ENCODE results near the gene ZCCHC14. TPM values are rescaled to one million over a fixed set of nuclear protein-coding genes. Genes with fewer than 3 reads are reported as not detected.

The ZCCHC14 gene
- total RNA-seq, 2 experiments from 2014 or later, result 16.4 to 18.3 TPM

DNA sequence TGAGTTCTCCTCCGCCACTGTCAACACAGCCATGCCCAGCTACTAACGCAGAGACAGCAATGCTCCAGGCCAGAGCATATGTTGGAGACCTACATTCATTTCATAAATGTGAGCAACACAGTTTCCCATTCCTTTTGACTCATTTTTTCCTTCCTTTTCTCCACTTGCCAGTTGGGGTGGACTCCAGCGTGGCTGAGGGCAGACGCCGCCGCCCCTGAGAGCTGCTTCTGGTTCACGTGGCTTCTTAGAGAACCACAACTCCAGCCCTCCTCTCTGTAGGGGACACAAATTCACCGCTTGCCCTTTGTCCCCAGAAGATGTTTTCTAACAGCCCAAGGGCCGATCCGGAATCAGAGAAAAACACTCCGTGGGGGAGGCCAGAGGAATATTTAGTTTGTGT lies 45.8 kb upstream of the ZCCHC14 start:
- CTCF ChIA-PET, result no interaction called here
- ATAC-seq (ENCODE audit: poor library complexity), result no peak

DNA sequence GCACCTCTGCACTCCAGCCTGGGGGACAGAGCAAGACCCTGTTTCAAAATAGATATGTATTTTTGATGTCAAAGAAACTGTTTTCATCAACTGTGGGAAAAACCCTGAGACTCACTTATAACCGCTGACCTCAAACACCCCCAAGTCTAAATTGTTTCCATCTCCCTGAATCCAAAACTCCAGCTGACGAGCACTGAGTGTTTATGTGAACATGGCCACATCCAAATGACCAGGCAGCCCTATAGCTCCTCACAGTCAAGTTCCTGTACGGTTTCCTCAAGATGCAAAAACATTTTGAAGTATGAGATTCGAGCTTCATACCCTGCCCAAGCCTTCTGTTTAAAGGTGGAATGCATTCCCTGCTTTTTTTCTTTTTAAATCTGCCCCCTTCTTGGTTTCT lies 45.3 kb upstream of the ZCCHC14 start:
- H3K36me3 Mint-ChIP-seq (ENCODE audit: low read depth), result no peaks in the 10 kb centered on the region
- H3K4me1 Mint-ChIP-seq (ENCODE audit: low read depth), result no peaks in the 10 kb centered on the region
- H3K27me3 Mint-ChIP-seq, result peaks cover 58% of the 10 kb centered on the region
- TF ChIP-seq, protein P1, sequence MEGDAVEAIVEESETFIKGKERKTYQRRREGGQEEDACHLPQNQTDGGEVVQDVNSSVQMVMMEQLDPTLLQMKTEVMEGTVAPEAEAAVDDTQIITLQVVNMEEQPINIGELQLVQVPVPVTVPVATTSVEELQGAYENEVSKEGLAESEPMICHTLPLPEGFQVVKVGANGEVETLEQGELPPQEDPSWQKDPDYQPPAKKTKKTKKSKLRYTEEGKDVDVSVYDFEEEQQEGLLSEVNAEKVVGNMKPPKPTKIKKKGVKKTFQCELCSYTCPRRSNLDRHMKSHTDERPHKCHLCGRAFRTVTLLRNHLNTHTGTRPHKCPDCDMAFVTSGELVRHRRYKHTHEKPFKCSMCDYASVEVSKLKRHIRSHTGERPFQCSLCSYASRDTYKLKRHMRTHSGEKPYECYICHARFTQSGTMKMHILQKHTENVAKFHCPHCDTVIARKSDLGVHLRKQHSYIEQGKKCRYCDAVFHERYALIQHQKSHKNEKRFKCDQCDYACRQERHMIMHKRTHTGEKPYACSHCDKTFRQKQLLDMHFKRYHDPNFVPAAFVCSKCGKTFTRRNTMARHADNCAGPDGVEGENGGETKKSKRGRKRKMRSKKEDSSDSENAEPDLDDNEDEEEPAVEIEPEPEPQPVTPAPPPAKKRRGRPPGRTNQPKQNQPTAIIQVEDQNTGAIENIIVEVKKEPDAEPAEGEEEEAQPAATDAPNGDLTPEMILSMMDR (IDR thresholded peaks at IDR 0.05), result no peak
- Histone ChIP-seq H3K36me3 (ENCODE audit: insufficient read depth, low read length) (no peaks in the 10 kb centered on the region), H3K9me3 (ENCODE audit: control insufficient read depth in 1 of 2, insufficient read depth in 1 of 2, low read length in 2 of 2) (peaks cover 6 to 12% of the 10 kb centered on the region in 2 experiments), H3K4me3 (ENCODE audit: low read length) (no peak overlapping the region), H3K27me3 (ENCODE audit: control insufficient read depth in 1 of 2, insufficient read depth in 2 of 2, low read length in 2 of 2) (peaks cover 0 to 13% of the 10 kb centered on the region in 2 experiments), H3K27ac (ENCODE audit: low read depth in 1 of 2, low read length in 2 of 2) (no peak overlapping the region), H3K4me1 (ENCODE audit: insufficient read depth, low read length) (no peaks in the 10 kb centered on the region)
- ChIA-PET POLR2A (no interaction called here), CTCF (no interaction called here)
- DNase-seq (no peak), ATAC-seq (ENCODE audit: poor library complexity) (no peak)
- no peak overlapping the region for H3K4me3 Mint-ChIP-seq
- H3K27ac Mint-ChIP-seq, result no peak overlapping the region
- H3K9me3 Mint-ChIP-seq, result peaks cover 5% of the 10 kb centered on the region
- intact Hi-C loops (cut with DNase I, micrococcal nuclease), result no loop called here

More for the DNA sequence above, 45.8 kb upstream of the ZCCHC14 start:
- DNase-seq, result no peak
- intact Hi-C loops (cut with DNase I, micrococcal nuclease), result no loop called here
- peaks cover under 1% of the 10 kb centered on the region for H3K4me1 Mint-ChIP-seq (ENCODE audit: low read depth)
- H3K4me3 Mint-ChIP-seq, result no peak overlapping the region
- POLR2A ChIA-PET, result no interaction called here
- peaks cover 56% of the 10 kb centered on the region for H3K27me3 Mint-ChIP-seq
- no peaks in the 10 kb centered on the region for H3K36me3 Mint-ChIP-seq (ENCODE audit: low read depth)
- H3K27me3 ChIP-seq (ENCODE audit: control insufficient read depth in 1 of 2, insufficient read depth in 2 of 2, low read length in 2 of 2), result peaks cover 0 to 13% of the 10 kb centered on the region in 2 experiments
- TF ChIP-seq, protein P1 (IDR thresholded peaks at IDR 0.05), result no peak
- H3K4me3 ChIP-seq (ENCODE audit: low read length), result no peak overlapping the region
- H3K4me1 ChIP-seq (ENCODE audit: insufficient read depth, low read length), result no peaks in the 10 kb centered on the region
- H3K27ac Mint-ChIP-seq, result no peak overlapping the region
- H3K27ac ChIP-seq (ENCODE audit: low read depth in 1 of 2, low read length in 2 of 2), result no peak overlapping the region
- H3K36me3 ChIP-seq (ENCODE audit: insufficient read depth, low read length), result no peaks in the 10 kb centered on the region
- H3K9me3 Mint-ChIP-seq, result peaks cover 2% of the 10 kb centered on the region
- peaks cover 1 to 10% of the 10 kb centered on the region in 2 experiments for H3K9me3 ChIP-seq (ENCODE audit: control insufficient read depth in 1 of 2, insufficient read depth in 1 of 2, low read length in 2 of 2)

DNA sequence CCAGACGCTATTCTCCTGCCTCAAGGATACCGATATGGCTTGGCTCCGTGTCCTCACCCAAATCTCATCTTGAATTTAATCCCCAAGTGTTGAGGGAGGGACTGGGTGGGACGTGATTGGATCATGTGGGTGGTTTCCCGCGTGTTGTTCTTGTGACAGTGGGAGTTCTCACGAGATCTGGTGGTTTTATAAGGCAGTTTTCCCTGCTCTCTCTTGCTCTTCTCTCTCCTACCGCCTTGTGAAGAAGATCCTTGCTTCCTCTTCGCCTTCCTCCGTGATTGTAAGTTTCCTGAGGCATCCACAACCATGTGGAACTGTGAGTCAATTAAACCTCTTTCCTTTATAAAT lies 43.9 kb upstream of the ZCCHC14 start:
- ATAC-seq (ENCODE audit: poor library complexity) (no peak), DNase-seq (no peak)
- Mint-ChIP-seq H3K36me3 (ENCODE audit: low read depth) (no peaks in the 10 kb centered on the region), H3K27me3 (peaks cover 65% of the 10 kb centered on the region), H3K4me3 (no peak overlapping the region), H3K27ac (no peak overlapping the region), H3K4me1 (ENCODE audit: low read depth) (no peaks in the 10 kb centered on the region), H3K9me3 (peaks cover 12% of the 10 kb centered on the region)
- intact Hi-C loops (cut with DNase I, micrococcal nuclease), result no loop called here
- TF ChIP-seq, protein P1 (IDR thresholded peaks at IDR 0.05), result no peak
- peaks cover 0 to 16% of the 10 kb centered on the region in 2 experiments for H3K27me3 ChIP-seq (ENCODE audit: control insufficient read depth in 1 of 2, insufficient read depth in 2 of 2, low read length in 2 of 2)
- ChIA-PET CTCF (no interaction called here), POLR2A (no interaction called here)
- no peak overlapping the region for H3K27ac ChIP-seq (ENCODE audit: low read depth in 1 of 2, low read length in 2 of 2)
- no peaks in the 10 kb centered on the region for H3K36me3 ChIP-seq (ENCODE audit: insufficient read depth, low read length)
- H3K4me3 ChIP-seq (ENCODE audit: low read length), result no peak overlapping the region
- peaks cover 18 to 21% of the 10 kb centered on the region in 2 experiments for H3K9me3 ChIP-seq (ENCODE audit: control insufficient read depth in 1 of 2, insufficient read depth in 1 of 2, low read length in 2 of 2)
- no peaks in the 10 kb centered on the region for H3K4me1 ChIP-seq (ENCODE audit: insufficient read depth, low read length)

All from CD4-positive, alpha-beta T cell (primary cell).